ENCODE data around the gene UNG. TPM values are rescaled to one million over a fixed set of nuclear protein-coding genes. Genes with fewer than 3 reads are reported as not detected.

Gene UNG

GRCh38 chr12:109156036-109156435, 58.6 kb downstream of the UNG start:
- Histone ChIP-seq H3K18ac (ENCODE audit: low read length) (no peak overlapping the region), H3K56ac (ENCODE audit: low read length) (no peak overlapping the region), H3K4me1 (ENCODE audit: control insufficient read depth, low read depth, low read length) (no peaks in the 10 kb centered on the region), H2BK120ac (ENCODE audit: low read depth, low read length) (no peak overlapping the region), H2BK15ac (replicated peaks; ENCODE audit: low read depth) (no peak overlapping the region), H3K27ac (ENCODE audit: low read depth, low read length) (no peak overlapping the region), H4K5ac (ENCODE audit: low read length) (no peak overlapping the region), H2AK5ac (ENCODE audit: low read length) (no peak overlapping the region), H3K4me2 (ENCODE audit: low read length) (no peak overlapping the region), H3K9ac (ENCODE audit: low read length) (no peak overlapping the region), H3K36me3 (ENCODE audit: control insufficient read depth, insufficient read depth, low read length) (no peaks in the 10 kb centered on the region), H3K23ac (ENCODE audit: low read length) (no peak overlapping the region), H3K4ac (ENCODE audit: low read depth, low read length) (no peak overlapping the region), H3K4me3 (ENCODE audit: low read length) (no peak overlapping the region), H3K27me3 (ENCODE audit: insufficient read depth, low read length, poor library complexity) (no peaks in the 10 kb centered on the region), H4K8ac (ENCODE audit: low read depth, low read length) (no peak overlapping the region), H3K79me1 (ENCODE audit: low read length) (no peaks in the 10 kb centered on the region), H2BK5ac (ENCODE audit: low read length) (no peak overlapping the region), H3K79me2 (ENCODE audit: control insufficient read depth, insufficient read depth, low read length) (no peaks in the 10 kb centered on the region)
- DNase-seq: no peak
- no CpG with 5 or more reads among the region's 5 CpGs for whole genome bisulfite sequencing (ENCODE audit: extremely low coverage, insufficient coverage, low lambda C conversion rate)

GRCh38 chr12:109156586-109156985, 59.2 kb downstream of the UNG start:
- Histone ChIP-seq H3K4me1 (ENCODE audit: control insufficient read depth, low read depth, low read length) (no peaks in the 10 kb centered on the region), H3K9ac (ENCODE audit: low read length) (no peak overlapping the region), H3K79me2 (ENCODE audit: control insufficient read depth, insufficient read depth, low read length) (no peaks in the 10 kb centered on the region), H2BK120ac (ENCODE audit: low read depth, low read length) (no peak overlapping the region), H4K5ac (ENCODE audit: low read length) (no peak overlapping the region), H3K18ac (ENCODE audit: low read length) (no peak overlapping the region), H2BK5ac (ENCODE audit: low read length) (no peak overlapping the region), H2BK15ac (replicated peaks; ENCODE audit: low read depth) (no peak overlapping the region), H3K4me2 (ENCODE audit: low read length) (no peak overlapping the region), H2AK5ac (ENCODE audit: low read length) (no peak overlapping the region), H3K23ac (ENCODE audit: low read length) (no peak overlapping the region), H3K36me3 (ENCODE audit: control insufficient read depth, insufficient read depth, low read length) (no peaks in the 10 kb centered on the region), H3K4ac (ENCODE audit: low read depth, low read length) (no peak overlapping the region), H3K27me3 (ENCODE audit: insufficient read depth, low read length, poor library complexity) (no peaks in the 10 kb centered on the region), H4K8ac (ENCODE audit: low read depth, low read length) (no peak overlapping the region), H3K79me1 (ENCODE audit: low read length) (no peaks in the 10 kb centered on the region), H3K4me3 (ENCODE audit: low read length) (no peak overlapping the region), H3K27ac (ENCODE audit: low read depth, low read length) (no peak overlapping the region), H3K56ac (ENCODE audit: low read length) (no peak overlapping the region)
- WGBS (ENCODE audit: extremely low coverage, insufficient coverage, low lambda C conversion rate): no CpG with 5 or more reads among the region's 5 CpGs
- no peak for DNase-seq

GRCh38 chr12:109157986-109158385, 60.6 kb downstream of the UNG start:
- Histone ChIP-seq H3K79me2 (ENCODE audit: control insufficient read depth, insufficient read depth, low read length) (no peaks in the 10 kb centered on the region), H2AK5ac (ENCODE audit: low read length) (no peak overlapping the region), H3K36me3 (ENCODE audit: control insufficient read depth, insufficient read depth, low read length) (no peaks in the 10 kb centered on the region), H3K56ac (ENCODE audit: low read length) (no peak overlapping the region), H3K27ac (ENCODE audit: low read depth, low read length) (no peak overlapping the region), H3K79me1 (ENCODE audit: low read length) (no peaks in the 10 kb centered on the region), H3K4ac (ENCODE audit: low read depth, low read length) (no peak overlapping the region), H2BK120ac (ENCODE audit: low read depth, low read length) (no peak overlapping the region), H3K27me3 (ENCODE audit: insufficient read depth, low read length, poor library complexity) (no peaks in the 10 kb centered on the region), H3K23ac (ENCODE audit: low read length) (no peak overlapping the region), H3K4me2 (ENCODE audit: low read length) (no peak overlapping the region), H3K18ac (ENCODE audit: low read length) (no peak overlapping the region), H2BK15ac (replicated peaks; ENCODE audit: low read depth) (no peak overlapping the region), H3K4me1 (ENCODE audit: control insufficient read depth, low read depth, low read length) (no peaks in the 10 kb centered on the region), H3K9ac (ENCODE audit: low read length) (no peak overlapping the region), H4K5ac (ENCODE audit: low read length) (no peak overlapping the region), H2BK5ac (ENCODE audit: low read length) (no peak overlapping the region), H4K8ac (ENCODE audit: low read depth, low read length) (no peak overlapping the region), H3K4me3 (ENCODE audit: low read length) (no peak overlapping the region)
- no CpG with 5 or more reads among the region's 5 CpGs for WGBS (ENCODE audit: extremely low coverage, insufficient coverage, low lambda C conversion rate)
- no peak for DNase-seq

GRCh38 chr12:109160433-109160832, 63.0 kb downstream of the UNG start:
- Histone ChIP-seq H3K56ac (ENCODE audit: low read length) (no peak overlapping the region), H2BK5ac (ENCODE audit: low read length) (no peak overlapping the region), H4K8ac (ENCODE audit: low read depth, low read length) (no peak overlapping the region), H3K9ac (ENCODE audit: low read length) (no peak overlapping the region), H2AK5ac (ENCODE audit: low read length) (no peak overlapping the region), H3K4me3 (ENCODE audit: low read length) (no peak overlapping the region), H3K4me1 (ENCODE audit: control insufficient read depth, low read depth, low read length) (no peaks in the 10 kb centered on the region), H3K18ac (ENCODE audit: low read length) (no peak overlapping the region), H3K79me2 (ENCODE audit: control insufficient read depth, insufficient read depth, low read length) (no peaks in the 10 kb centered on the region), H2BK15ac (replicated peaks; ENCODE audit: low read depth) (no peak overlapping the region), H3K4me2 (ENCODE audit: low read length) (no peak overlapping the region), H3K79me1 (ENCODE audit: low read length) (no peaks in the 10 kb centered on the region), H3K27ac (ENCODE audit: low read depth, low read length) (no peak overlapping the region), H3K4ac (ENCODE audit: low read depth, low read length) (no peak overlapping the region), H3K23ac (ENCODE audit: low read length) (no peak overlapping the region), H2BK120ac (ENCODE audit: low read depth, low read length) (no peak overlapping the region), H3K36me3 (ENCODE audit: control insufficient read depth, insufficient read depth, low read length) (no peaks in the 10 kb centered on the region), H4K5ac (ENCODE audit: low read length) (no peak overlapping the region), H3K27me3 (ENCODE audit: insufficient read depth, low read length, poor library complexity) (no peaks in the 10 kb centered on the region)
- no peak for DNase-seq
- no CpG with 5 or more reads among the region's 7 CpGs for WGBS (ENCODE audit: extremely low coverage, insufficient coverage, low lambda C conversion rate)

Small RNA genes lying within 50 kb of the gene (small RNA-seq; reads per million reads assigned to genes)
- not detected for gene RNA5SP372 (ENCODE audit: insufficient read depth)
